Loucy (cell line): ENCODE data around the gene PTCH2.

Source experiments
- CTCF ChIP-seq: fragments of 200-600 bp; sonication (generic); conservative IDR thresholded peaks from 2 replicates; pipeline ENCODE4 v1.5.1; 2014; ENCODE audit warnings: mild to moderate bottlenecking, antibody characterized with exemption, low read length
- EZH2phosphoT487 ChIP-seq: fragments of 200-600 bp; IDR thresholded peaks from 2 replicates; pipeline ENCODE4 v1.6.1; 2018; ENCODE audit warnings: antibody characterized with exemption, mild to moderate bottlenecking, moderate library complexity, borderline replicate concordance

DNA sequence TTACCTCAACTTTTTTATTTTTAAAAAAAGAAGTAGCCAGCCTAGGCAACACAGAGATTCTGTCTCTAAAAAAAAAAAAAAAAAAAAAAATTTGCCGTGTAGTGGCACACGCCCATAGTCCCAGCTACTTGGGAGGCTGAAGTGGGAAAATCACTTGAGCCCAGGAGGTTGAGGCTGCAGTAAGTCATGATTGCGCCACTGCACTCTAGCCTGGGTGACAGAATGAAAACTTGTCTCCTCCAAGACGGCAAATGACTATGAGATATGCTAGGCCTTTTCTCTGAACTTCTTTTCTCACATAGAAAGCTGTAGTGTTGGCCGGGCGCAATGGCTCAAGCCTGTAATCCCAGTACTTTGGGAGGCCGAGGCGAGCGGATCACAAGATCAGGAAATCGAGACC is 24.7 kb upstream of the PTCH2 start:
- TF ChIP-seq CTCF (no peak), EZH2phosphoT487 (no peak)
